HEK293 (cell line): ENCODE data around the gene PHAX.
A peak's percentile ranks its signal among the peaks of the same experiment; 100 is the strongest.

Source experiments
- MYNN ChIP-seq: fragments of 450-650 bp; formaldehyde crosslinking; IDR thresholded peaks from 2 replicates; pipeline ENCODE4 v1.5.1; 2016; ENCODE audit warnings: missing biosample characterization, missing genetic modification characterization, borderline replicate concordance
- PRDM1 ChIP-seq: fragments of 450-650 bp; formaldehyde crosslinking; IDR thresholded peaks from 2 replicates; pipeline ENCODE4; 2016; ENCODE audit warnings: missing biosample characterization, missing genetic modification characterization
- REPIN1 ChIP-seq: fragments of 450-650 bp; formaldehyde crosslinking; IDR thresholded peaks from 2 replicates; pipeline ENCODE4 v1.5.1; 2017; ENCODE audit warnings: missing biosample characterization, missing genetic modification characterization, low read depth
- ZIC2 ChIP-seq: fragments of 450-650 bp; formaldehyde crosslinking; IDR thresholded peaks from 2 replicates; pipeline ENCODE4 v1.5.1; 2016; ENCODE audit warnings: missing biosample characterization, missing genetic modification characterization
- ZNF248 ChIP-seq: fragments of 450-650 bp; formaldehyde crosslinking; IDR thresholded peaks from 2 replicates; pipeline ENCODE4 v1.5.1; 2017; ENCODE audit warnings: missing biosample characterization, missing genetic modification characterization
- ZNF292 ChIP-seq: fragments of 450-650 bp; formaldehyde crosslinking; IDR thresholded peaks from 2 replicates; pipeline ENCODE4 v1.5.1; 2016; ENCODE audit warnings: low read depth, missing biosample characterization, missing genetic modification characterization, borderline replicate concordance
- ZNF324 ChIP-seq: fragments of 450-650 bp; formaldehyde crosslinking; IDR thresholded peaks from 2 replicates; pipeline ENCODE4 v1.5.1; 2016; ENCODE audit warnings: missing biosample characterization, missing genetic modification characterization
- ZNF391 ChIP-seq: fragments of 450-650 bp; formaldehyde crosslinking; IDR thresholded peaks from 2 replicates; pipeline ENCODE4 v1.5.1; 2016; ENCODE audit warnings: low read depth, missing biosample characterization, missing genetic modification characterization, borderline replicate concordance
- ZNF426 ChIP-seq: fragments of 450-650 bp; formaldehyde crosslinking; IDR thresholded peaks from 2 replicates; pipeline ENCODE4 v1.5.1; 2017; ENCODE audit warnings: missing biosample characterization, missing genetic modification characterization, mild to moderate bottlenecking, inconsistent platforms, moderate library complexity
- ZNF501 ChIP-seq: fragments of 450-650 bp; formaldehyde crosslinking; IDR thresholded peaks from 2 replicates; pipeline ENCODE4 v1.5.1; 2016; ENCODE audit warnings: missing biosample characterization, missing genetic modification characterization
- ZNF560 ChIP-seq: fragments of 450-650 bp; formaldehyde crosslinking; IDR thresholded peaks from 2 replicates; pipeline ENCODE4 v1.5.1; 2017; ENCODE audit warnings: missing biosample characterization, missing genetic modification characterization, borderline replicate concordance
- ZNF585B ChIP-seq: fragments of 450-650 bp; formaldehyde crosslinking; IDR thresholded peaks from 2 replicates; pipeline ENCODE4 v1.5.1; 2016; ENCODE audit warnings: missing biosample characterization, missing genetic modification characterization
- ZNF610 ChIP-seq: fragments of 450-650 bp; formaldehyde crosslinking; IDR thresholded peaks from 2 replicates; pipeline ENCODE4 v1.5.1; 2016; ENCODE audit warnings: missing biosample characterization, missing genetic modification characterization, borderline replicate concordance
- ZNF768 ChIP-seq: fragments of 450-650 bp; formaldehyde crosslinking; IDR thresholded peaks from 2 replicates; pipeline ENCODE4 v1.5.1; 2018; ENCODE audit warnings: missing biosample characterization, mild to moderate bottlenecking, missing genetic modification characterization
- TF ChIP-seq, protein P1 (sequence below): sonication (generic); formaldehyde crosslinking; IDR thresholded peaks from 2 replicates; pipeline ENCODE4 v1.8.1; 2022; ENCODE audit warnings: mild to moderate bottlenecking, moderate library complexity, missing genetic modification reagents
- TF ChIP-seq, protein P2 (sequence below): fragments of 450-650 bp; formaldehyde crosslinking; IDR thresholded peaks from 2 replicates; pipeline ENCODE4 v1.5.1; 2017; ENCODE audit warnings: missing biosample characterization, missing genetic modification characterization
- TF ChIP-seq, protein P3 (sequence below): fragments of 450-650 bp; formaldehyde crosslinking; IDR thresholded peaks from 2 replicates; pipeline ENCODE4 v1.5.1; 2016; ENCODE audit warnings: missing biosample characterization, missing genetic modification characterization
- TF ChIP-seq, protein P4 (sequence below): fragments of 450-650 bp; formaldehyde crosslinking; IDR thresholded peaks from 2 replicates; pipeline ENCODE4 v1.5.1; 2017; ENCODE audit warnings: missing biosample characterization, missing genetic modification characterization
- TF ChIP-seq, protein P5 (sequence below): fragments of 450-650 bp; formaldehyde crosslinking; conservative IDR thresholded peaks from 2 replicates; pipeline ENCODE4 v1.5.1; 2016; ENCODE audit warnings: low read depth, missing biosample characterization, missing genetic modification characterization
- TF ChIP-seq, protein P6 (sequence below): fragments of 450-650 bp; formaldehyde crosslinking; IDR thresholded peaks from 2 replicates; pipeline ENCODE4 v1.5.1; 2016; ENCODE audit warnings: missing biosample characterization, missing genetic modification characterization
- TF ChIP-seq, protein P7 (sequence below): fragments of 450-650 bp; formaldehyde crosslinking; IDR thresholded peaks from 2 replicates; pipeline ENCODE4 v1.5.1; 2016; ENCODE audit warnings: missing biosample characterization, missing genetic modification characterization, low read depth
- TF ChIP-seq, protein P8 (sequence below): fragments of 450-650 bp; formaldehyde crosslinking; IDR thresholded peaks from 2 replicates; pipeline ENCODE4 v1.5.1; 2016; ENCODE audit warnings: missing biosample characterization, missing genetic modification characterization
- TF ChIP-seq, protein P9 (sequence below): fragments of 450-650 bp; formaldehyde crosslinking; IDR thresholded peaks from 2 replicates; pipeline ENCODE4 v1.5.1; 2017; ENCODE audit warnings: missing biosample characterization, missing genetic modification characterization

The PHAX gene

DNA sequence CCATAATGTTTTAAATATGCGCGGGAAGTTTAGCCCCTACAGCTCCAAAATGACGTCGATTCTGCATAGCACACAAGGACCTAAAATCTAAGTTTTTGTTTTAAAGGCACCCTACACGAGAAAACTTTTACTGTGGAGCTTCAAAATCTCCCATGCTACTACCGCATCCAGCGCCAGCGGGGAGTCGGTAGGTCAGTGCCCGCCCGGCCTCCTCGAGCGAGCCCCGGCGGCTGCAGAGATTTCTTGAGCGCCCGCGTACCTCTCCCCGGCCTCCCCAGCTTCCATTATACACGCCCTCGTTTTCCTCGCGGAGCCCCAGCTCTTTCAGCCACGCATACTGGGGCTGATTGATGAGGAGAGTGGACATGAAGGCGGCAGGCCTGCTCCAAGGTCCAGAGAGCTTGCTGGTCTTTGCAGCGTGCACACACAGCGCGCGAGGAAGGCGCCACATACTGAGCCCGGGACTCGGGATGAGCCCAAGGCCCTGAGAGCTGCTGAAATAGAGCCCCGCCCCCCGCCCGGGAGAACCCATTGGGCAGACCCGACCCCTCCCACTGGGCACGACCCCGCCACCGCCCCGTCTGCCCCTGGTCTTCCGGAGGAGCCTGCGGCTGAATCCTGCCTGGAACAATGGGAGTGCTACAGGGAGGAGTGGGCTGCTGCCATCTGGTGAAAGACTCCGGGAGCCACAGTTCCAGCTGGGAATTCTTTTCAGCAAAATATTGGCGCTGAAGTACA is 5.8 kb upstream of the PHAX start, which contains the start of gene ALDH7A1 (continued):
- TF ChIP-seq, protein P1, sequence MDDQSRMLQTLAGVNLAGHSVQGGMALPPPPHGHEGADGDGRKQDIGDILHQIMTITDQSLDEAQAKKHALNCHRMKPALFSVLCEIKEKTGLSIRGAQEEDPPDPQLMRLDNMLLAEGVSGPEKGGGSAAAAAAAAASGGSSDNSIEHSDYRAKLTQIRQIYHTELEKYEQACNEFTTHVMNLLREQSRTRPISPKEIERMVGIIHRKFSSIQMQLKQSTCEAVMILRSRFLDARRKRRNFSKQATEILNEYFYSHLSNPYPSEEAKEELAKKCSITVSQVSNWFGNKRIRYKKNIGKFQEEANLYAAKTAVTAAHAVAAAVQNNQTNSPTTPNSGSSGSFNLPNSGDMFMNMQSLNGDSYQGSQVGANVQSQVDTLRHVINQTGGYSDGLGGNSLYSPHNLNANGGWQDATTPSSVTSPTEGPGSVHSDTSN (CRISPR knock-in tag), result no peak
- TF ChIP-seq, protein P2, sequence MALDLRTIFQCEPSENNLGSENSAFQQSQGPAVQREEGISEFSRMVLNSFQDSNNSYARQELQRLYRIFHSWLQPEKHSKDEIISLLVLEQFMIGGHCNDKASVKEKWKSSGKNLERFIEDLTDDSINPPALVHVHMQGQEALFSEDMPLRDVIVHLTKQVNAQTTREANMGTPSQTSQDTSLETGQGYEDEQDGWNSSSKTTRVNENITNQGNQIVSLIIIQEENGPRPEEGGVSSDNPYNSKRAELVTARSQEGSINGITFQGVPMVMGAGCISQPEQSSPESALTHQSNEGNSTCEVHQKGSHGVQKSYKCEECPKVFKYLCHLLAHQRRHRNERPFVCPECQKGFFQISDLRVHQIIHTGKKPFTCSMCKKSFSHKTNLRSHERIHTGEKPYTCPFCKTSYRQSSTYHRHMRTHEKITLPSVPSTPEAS (tag by site-specific recombination), result peak; percentile 52; the same call in 1 of the 2 replicates
- 0 out of 2 replicates have a peak, but pooled peaks have one; percentile 67 for TF ChIP-seq ZNF610
- peak; percentile 58; the same call in 1 of the 2 replicates for TF ChIP-seq ZIC2 (tag by site-specific recombination)
- TF ChIP-seq, protein P3, sequence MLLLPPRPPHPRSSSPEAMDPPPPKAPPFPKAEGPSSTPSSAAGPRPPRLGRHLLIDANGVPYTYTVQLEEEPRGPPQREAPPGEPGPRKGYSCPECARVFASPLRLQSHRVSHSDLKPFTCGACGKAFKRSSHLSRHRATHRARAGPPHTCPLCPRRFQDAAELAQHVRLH (tag by site-specific recombination), result no peak
- no peak for TF ChIP-seq ZNF292 (tag by site-specific recombination)
- peak; percentile 94 for TF ChIP-seq ZNF501 (tag by site-specific recombination)
- TF ChIP-seq, protein P4, sequence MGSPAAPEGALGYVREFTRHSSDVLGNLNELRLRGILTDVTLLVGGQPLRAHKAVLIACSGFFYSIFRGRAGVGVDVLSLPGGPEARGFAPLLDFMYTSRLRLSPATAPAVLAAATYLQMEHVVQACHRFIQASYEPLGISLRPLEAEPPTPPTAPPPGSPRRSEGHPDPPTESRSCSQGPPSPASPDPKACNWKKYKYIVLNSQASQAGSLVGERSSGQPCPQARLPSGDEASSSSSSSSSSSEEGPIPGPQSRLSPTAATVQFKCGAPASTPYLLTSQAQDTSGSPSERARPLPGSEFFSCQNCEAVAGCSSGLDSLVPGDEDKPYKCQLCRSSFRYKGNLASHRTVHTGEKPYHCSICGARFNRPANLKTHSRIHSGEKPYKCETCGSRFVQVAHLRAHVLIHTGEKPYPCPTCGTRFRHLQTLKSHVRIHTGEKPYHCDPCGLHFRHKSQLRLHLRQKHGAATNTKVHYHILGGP (tag by site-specific recombination), result no peak
- TF ChIP-seq ZNF768 (tag by site-specific recombination), result peak; percentile 85; the same call in 1 of the 2 replicates
- no peak for TF ChIP-seq ZNF248 (tag by site-specific recombination)
- TF ChIP-seq, protein P5, sequence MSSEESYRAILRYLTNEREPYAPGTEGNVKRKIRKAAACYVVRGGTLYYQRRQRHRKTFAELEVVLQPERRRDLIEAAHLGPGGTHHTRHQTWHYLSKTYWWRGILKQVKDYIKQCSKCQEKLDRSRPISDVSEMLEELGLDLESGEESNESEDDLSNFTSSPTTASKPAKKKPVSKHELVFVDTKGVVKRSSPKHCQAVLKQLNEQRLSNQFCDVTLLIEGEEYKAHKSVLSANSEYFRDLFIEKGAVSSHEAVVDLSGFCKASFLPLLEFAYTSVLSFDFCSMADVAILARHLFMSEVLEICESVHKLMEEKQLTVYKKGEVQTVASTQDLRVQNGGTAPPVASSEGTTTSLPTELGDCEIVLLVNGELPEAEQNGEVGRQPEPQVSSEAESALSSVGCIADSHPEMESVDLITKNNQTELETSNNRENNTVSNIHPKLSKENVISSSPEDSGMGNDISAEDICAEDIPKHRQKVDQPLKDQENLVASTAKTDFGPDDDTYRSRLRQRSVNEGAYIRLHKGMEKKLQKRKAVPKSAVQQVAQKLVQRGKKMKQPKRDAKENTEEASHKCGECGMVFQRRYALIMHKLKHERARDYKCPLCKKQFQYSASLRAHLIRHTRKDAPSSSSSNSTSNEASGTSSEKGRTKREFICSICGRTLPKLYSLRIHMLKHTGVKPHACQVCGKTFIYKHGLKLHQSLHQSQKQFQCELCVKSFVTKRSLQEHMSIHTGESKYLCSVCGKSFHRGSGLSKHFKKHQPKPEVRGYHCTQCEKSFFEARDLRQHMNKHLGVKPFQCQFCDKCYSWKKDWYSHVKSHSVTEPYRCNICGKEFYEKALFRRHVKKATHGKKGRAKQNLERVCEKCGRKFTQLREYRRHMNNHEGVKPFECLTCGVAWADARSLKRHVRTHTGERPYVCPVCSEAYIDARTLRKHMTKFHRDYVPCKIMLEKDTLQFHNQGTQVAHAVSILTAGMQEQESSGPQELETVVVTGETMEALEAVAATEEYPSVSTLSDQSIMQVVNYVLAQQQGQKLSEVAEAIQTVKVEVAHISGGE (tag by site-specific recombination), result peak; percentile 39; the same call in 1 of the 2 replicates
- TF ChIP-seq, protein P6, sequence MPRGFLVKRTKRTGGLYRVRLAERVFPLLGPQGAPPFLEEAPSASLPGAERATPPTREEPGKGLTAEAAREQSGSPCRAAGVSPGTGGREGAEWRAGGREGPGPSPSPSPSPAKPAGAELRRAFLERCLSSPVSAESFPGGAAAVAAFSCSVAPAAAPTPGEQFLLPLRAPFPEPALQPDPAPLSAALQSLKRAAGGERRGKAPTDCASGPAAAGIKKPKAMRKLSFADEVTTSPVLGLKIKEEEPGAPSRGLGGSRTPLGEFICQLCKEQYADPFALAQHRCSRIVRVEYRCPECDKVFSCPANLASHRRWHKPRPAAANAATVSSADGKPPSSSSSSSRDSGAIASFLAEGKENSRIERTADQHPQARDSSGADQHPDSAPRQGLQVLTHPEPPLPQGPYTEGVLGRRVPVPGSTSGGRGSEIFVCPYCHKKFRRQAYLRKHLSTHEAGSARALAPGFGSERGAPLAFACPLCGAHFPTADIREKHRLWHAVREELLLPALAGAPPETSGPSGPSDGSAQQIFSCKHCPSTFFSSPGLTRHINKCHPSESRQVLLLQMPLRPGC (tag by site-specific recombination), result no peak
- TF ChIP-seq ZNF426 (tag by site-specific recombination), result no peak
- TF ChIP-seq ZNF585B, result no peak
- TF ChIP-seq MYNN (tag by site-specific recombination), result no peak
- no peak for TF ChIP-seq REPIN1 (tag by site-specific recombination)
- TF ChIP-seq, protein P7, sequence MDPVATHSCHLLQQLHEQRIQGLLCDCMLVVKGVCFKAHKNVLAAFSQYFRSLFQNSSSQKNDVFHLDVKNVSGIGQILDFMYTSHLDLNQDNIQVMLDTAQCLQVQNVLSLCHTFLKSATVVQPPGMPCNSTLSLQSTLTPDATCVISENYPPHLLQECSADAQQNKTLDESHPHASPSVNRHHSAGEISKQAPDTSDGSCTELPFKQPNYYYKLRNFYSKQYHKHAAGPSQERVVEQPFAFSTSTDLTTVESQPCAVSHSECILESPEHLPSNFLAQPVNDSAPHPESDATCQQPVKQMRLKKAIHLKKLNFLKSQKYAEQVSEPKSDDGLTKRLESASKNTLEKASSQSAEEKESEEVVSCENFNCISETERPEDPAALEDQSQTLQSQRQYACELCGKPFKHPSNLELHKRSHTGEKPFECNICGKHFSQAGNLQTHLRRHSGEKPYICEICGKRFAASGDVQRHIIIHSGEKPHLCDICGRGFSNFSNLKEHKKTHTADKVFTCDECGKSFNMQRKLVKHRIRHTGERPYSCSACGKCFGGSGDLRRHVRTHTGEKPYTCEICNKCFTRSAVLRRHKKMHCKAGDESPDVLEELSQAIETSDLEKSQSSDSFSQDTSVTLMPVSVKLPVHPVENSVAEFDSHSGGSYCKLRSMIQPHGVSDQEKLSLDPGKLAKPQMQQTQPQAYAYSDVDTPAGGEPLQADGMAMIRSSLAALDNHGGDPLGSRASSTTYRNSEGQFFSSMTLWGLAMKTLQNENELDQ (tag by site-specific recombination), result no peak
- TF ChIP-seq ZNF324 (tag by site-specific recombination), result no peak; the same call in 1 of the 2 replicates
- TF ChIP-seq ZNF391 (tag by site-specific recombination), result no peak
- TF ChIP-seq, protein P8, sequence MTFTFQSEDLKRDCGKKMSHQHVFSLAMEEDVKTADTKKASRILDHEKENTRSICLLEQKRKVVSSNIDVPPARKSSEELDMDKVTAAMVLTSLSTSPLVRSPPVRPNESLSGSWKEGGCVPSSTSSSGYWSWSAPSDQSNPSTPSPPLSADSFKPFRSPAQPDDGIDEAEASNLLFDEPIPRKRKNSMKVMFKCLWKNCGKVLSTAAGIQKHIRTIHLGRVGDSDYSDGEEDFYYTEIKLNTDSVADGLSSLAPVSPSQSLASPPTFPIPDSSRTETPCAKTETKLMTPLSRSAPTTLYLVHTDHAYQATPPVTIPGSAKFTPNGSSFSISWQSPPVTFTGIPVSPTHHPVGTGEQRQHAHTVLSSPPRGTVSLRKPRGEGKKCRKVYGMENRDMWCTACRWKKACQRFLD, result no peak
- TF ChIP-seq, protein P9, sequence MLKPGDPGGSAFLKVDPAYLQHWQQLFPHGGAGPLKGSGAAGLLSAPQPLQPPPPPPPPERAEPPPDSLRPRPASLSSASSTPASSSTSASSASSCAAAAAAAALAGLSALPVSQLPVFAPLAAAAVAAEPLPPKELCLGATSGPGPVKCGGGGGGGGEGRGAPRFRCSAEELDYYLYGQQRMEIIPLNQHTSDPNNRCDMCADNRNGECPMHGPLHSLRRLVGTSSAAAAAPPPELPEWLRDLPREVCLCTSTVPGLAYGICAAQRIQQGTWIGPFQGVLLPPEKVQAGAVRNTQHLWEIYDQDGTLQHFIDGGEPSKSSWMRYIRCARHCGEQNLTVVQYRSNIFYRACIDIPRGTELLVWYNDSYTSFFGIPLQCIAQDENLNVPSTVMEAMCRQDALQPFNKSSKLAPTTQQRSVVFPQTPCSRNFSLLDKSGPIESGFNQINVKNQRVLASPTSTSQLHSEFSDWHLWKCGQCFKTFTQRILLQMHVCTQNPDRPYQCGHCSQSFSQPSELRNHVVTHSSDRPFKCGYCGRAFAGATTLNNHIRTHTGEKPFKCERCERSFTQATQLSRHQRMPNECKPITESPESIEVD, result no peak
- no peak for TF ChIP-seq ZNF560
- TF ChIP-seq PRDM1 (tag by site-specific recombination), result no peak
